ENCODE results near the gene TDP1. TPM values are rescaled to one million over a fixed set of nuclear protein-coding genes. Genes with fewer than 3 reads are reported as not detected.

Gene TDP1
- total RNA-seq, 2 experiments from 2014 or later, result 65.9 to 75.3 TPM

DNA sequence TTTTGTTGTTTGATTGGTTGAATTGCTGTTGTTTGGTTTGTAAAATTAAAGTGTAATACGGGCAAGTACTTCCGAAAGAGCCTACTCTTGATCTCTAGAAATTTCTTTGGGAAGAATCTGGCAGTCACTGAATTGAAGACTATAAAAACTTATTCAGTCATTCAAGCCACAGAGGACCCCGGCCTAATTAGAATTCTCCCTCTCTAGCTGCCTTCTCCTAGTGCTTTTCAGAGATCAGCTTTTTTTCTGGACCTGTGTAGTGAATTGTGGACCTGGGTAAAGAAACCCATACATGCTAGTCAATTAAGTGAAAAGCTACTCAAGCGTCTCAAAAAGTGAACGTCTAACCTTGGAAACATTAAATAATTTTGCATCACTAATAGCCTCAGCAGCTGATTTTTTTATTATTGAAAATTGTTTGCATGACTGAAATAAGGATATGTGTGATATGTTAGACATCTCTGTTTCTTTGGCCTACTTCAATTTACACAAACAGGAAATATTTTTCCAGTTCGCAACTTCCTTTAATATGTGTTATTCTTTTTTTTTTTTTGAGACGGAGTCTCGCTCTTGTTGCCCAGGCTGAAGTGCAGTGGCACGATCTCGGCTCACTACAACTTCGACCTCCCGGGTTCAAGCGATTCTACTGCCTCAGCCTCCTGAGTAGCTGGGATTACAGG is 28.4 kb upstream of the TDP1 start:
- Histone ChIP-seq H3K27ac (ENCODE audit: low read depth, low read length, poor library complexity, severe bottlenecking) (no peak overlapping the region), H3K4me1 (ENCODE audit: insufficient read depth, low read length, poor library complexity, severe bottlenecking) (no peaks in the 10 kb centered on the region), H3K36me3 (ENCODE audit: insufficient read depth, low read length) (peaks cover 16% of the 10 kb centered on the region; the same call in 1 of the 2 replicates), H3K4me3 (ENCODE audit: low read depth, low read length, poor library complexity, severe bottlenecking) (no peak overlapping the region), H2AFZ (ENCODE audit: low read length) (no peak overlapping the region), H4K20me1 (ENCODE audit: insufficient read depth, low read length) (no peaks in the 10 kb centered on the region), H3K4me2 (ENCODE audit: low read length) (no peak overlapping the region), H3K9me3 (ENCODE audit: low read length) (no peaks in the 10 kb centered on the region), H3K9me2 (ENCODE audit: insufficient read depth, low read length) (no peaks in the 10 kb centered on the region), H3K79me2 (ENCODE audit: insufficient read depth, low read depth, low read length) (no peaks in the 10 kb centered on the region)
- intact Hi-C loops (cut with micrococcal nuclease; ENCODE audit: unreplicated experiment), result no loop called here
- TF ChIP-seq CTCF (conservative IDR thresholded peaks at IDR 0.05; ENCODE audit: low read length) (no peak), EZH2phosphoT487 (IDR thresholded peaks at IDR 0.05; ENCODE audit: borderline replicate concordance, low read depth, low read length) (no peak)
- ChIA-PET POLR2A (interaction anchor here (0.7 kb wide), 1 partner anchor 576 kb away, joined by 3 read pairs; no protein-coding TSS in a partner anchor), CTCF (ENCODE audit: unreplicated experiment) (no interaction called here)
- TSS peak; percentile 11 for BruUV-seq (replicated peaks)
- DNase-seq (ENCODE audit: low spot score), result no peak

DNA sequence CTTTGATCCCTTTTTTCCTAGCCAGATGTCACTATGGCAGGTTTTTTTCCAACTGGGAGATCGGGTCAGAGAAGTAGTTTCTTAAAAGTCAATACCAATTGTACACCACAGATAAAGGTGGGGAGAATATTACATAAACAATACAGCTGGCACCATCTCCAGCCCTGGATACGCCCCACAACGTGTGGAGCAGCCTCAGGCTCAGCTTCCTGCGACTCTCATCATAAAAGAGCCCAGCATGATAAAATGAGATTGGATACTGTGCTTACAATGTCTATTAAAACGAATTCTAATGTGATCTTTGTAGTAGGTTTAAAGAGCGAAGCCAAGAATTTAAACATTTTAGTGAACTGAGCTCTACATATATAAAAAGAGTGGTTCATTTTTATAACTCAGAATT is 22.7 kb upstream of the TDP1 start:
- Histone ChIP-seq H3K4me3 (ENCODE audit: low read depth, low read length, poor library complexity, severe bottlenecking) (no peak overlapping the region), H3K27ac (ENCODE audit: low read depth, low read length, poor library complexity, severe bottlenecking) (no peak overlapping the region), H3K36me3 (ENCODE audit: insufficient read depth, low read length) (peaks cover 12% of the 10 kb centered on the region; the same call in 1 of the 2 replicates), H4K20me1 (ENCODE audit: insufficient read depth, low read length) (no peaks in the 10 kb centered on the region), H3K9me3 (ENCODE audit: low read length) (no peaks in the 10 kb centered on the region), H2AFZ (ENCODE audit: low read length) (no peak overlapping the region), H3K4me2 (ENCODE audit: low read length) (no peak overlapping the region), H3K79me2 (ENCODE audit: insufficient read depth, low read depth, low read length) (no peaks in the 10 kb centered on the region), H3K9me2 (ENCODE audit: insufficient read depth, low read length) (no peaks in the 10 kb centered on the region), H3K4me1 (ENCODE audit: insufficient read depth, low read length, poor library complexity, severe bottlenecking) (no peaks in the 10 kb centered on the region)
- CTCF ChIA-PET (ENCODE audit: unreplicated experiment), result no interaction called here
- intact Hi-C loops (cut with micrococcal nuclease; ENCODE audit: unreplicated experiment), result no loop called here
- no peak for DNase-seq (ENCODE audit: low spot score)
- POLR2A ChIA-PET, result interaction anchor here (0.6 kb wide), 1 partner anchor 1930 kb away, joined by 4 read pairs; no protein-coding TSS in a partner anchor
- TF ChIP-seq EZH2phosphoT487 (IDR thresholded peaks at IDR 0.05; ENCODE audit: borderline replicate concordance, low read depth, low read length) (no peak), CTCF (conservative IDR thresholded peaks at IDR 0.05; ENCODE audit: low read length) (no peak)
- no TSS peak for BruUV-seq (replicated peaks)

DNA sequence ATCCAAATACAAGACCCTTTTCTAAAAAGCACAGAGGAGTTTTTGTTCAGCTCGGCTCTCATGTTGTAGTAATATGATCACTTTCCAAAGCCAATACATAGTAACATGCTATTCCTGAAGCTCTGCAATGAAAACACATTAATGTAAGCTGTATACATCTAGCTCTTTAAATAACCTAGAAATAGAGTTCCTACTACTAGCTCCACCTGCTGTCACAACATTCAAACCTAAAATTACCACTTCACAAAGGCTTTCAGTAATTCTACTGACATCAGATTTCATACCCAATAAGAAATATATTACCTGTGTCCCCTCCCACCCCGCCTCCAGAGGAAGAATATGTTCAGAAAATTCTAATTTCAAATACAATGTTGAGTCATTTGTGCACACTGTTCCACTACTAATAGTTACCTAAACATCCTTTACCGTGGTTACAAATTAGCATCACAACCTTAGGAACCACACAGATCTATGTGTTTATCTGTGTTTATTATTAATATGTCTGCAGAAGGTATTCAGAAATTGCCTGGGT is 19.0 kb upstream of the TDP1 start:
- no peak overlapping the region for H2AFZ ChIP-seq (ENCODE audit: low read length)
- H3K4me1 ChIP-seq (ENCODE audit: insufficient read depth, low read length, poor library complexity, severe bottlenecking), result peaks cover 5% of the 10 kb centered on the region
- ChIA-PET CTCF (ENCODE audit: unreplicated experiment) (no interaction called here), POLR2A (interaction anchor here (0.6 to 0.8 kb wide), 2 partner anchors 34 to 55 kb away, joined by 3 read pairs; no protein-coding TSS in a partner anchor)
- H4K20me1 ChIP-seq (ENCODE audit: insufficient read depth, low read length), result no peaks in the 10 kb centered on the region
- DNase-seq (ENCODE audit: low spot score), result no peak
- H3K9me2 ChIP-seq (ENCODE audit: insufficient read depth, low read length), result no peaks in the 10 kb centered on the region
- BruUV-seq (replicated peaks), result no TSS peak
- no peak overlapping the region for H3K27ac ChIP-seq (ENCODE audit: low read depth, low read length, poor library complexity, severe bottlenecking)
- no peaks in the 10 kb centered on the region for H3K9me3 ChIP-seq (ENCODE audit: low read length)
- no peaks in the 10 kb centered on the region for H3K36me3 ChIP-seq (ENCODE audit: insufficient read depth, low read length)
- intact Hi-C loops (cut with micrococcal nuclease; ENCODE audit: unreplicated experiment), result no loop called here
- no peaks in the 10 kb centered on the region for H3K79me2 ChIP-seq (ENCODE audit: insufficient read depth, low read depth, low read length)
- H3K4me2 ChIP-seq (ENCODE audit: low read length), result no peak overlapping the region
- TF ChIP-seq EZH2phosphoT487 (IDR thresholded peaks at IDR 0.05; ENCODE audit: borderline replicate concordance, low read depth, low read length), result no peak
- TF ChIP-seq CTCF (conservative IDR thresholded peaks at IDR 0.05; ENCODE audit: low read length), result peak; percentile 60
- no peak overlapping the region for H3K4me3 ChIP-seq (ENCODE audit: low read depth, low read length, poor library complexity, severe bottlenecking)
